Activated CD8-positive, alpha-beta T cell treated with anti-CD3 and anti-CD28 coated beads, Interleukin-2, amount 10 ng/mL, durations not matched to agents 7 days and 5 days (primary cell): ENCODE measurements around the gene ZSCAN9. TPM values are rescaled to one million over a fixed set of nuclear protein-coding genes. Genes with fewer than 3 reads are reported as not detected.

Source experiments
- ATAC-seq: fragments of 150-1000 bp; cut with Tn5 transposase; one replicate; pipeline ENCODE4 v1.10.0; 2021; ENCODE audit warnings: moderate library complexity
- CTCF ChIA-PET: fragments of 350-600 bp; sonication (Branson Sonifier 250); formaldehyde crosslinking; loops from one replicate; lab custom pipeline; 2021; ENCODE audit warnings: antibody characterized with exemption; lab: Charles Lee
- POLR2A ChIA-PET: fragments of 350-600 bp; sonication (Branson Sonifier 250); formaldehyde crosslinking; loops from one replicate; lab custom pipeline; 2021; ENCODE audit warnings: antibody characterized with exemption; lab: Charles Lee
- DNase-seq: peaks from one replicate; pipeline ENCODE4 v3.0.0-alpha.2; 2020
- H3K27ac Mint-ChIP-seq: one replicate; pipeline ENCODE4 v1.8.0; 2021; ENCODE audit warnings: mild to moderate bottlenecking, mixed read lengths
- H3K27me3 Mint-ChIP-seq: one replicate; pipeline ENCODE4 v1.8.0; 2021; ENCODE audit warnings: low read depth, mixed read lengths
- H3K36me3 Mint-ChIP-seq: one replicate; pipeline ENCODE4 v1.8.0; 2021; ENCODE audit warnings: low read depth, mixed read lengths
- H3K4me1 Mint-ChIP-seq: one replicate; pipeline ENCODE4 v1.8.0; 2021; ENCODE audit warnings: low read depth, mixed read lengths
- H3K4me3 Mint-ChIP-seq: one replicate; pipeline ENCODE4 v1.8.0; 2021; ENCODE audit warnings: mild to moderate bottlenecking, mixed read lengths
- H3K9me3 Mint-ChIP-seq: one replicate; pipeline ENCODE4 v1.8.0; 2022; ENCODE audit warnings: mixed read lengths; ENCODE audit not compliant: insufficient read depth
- total RNA-seq, 2 experiments: library from RNA; stranded (reverse); gene quantifications; one replicate each; pipeline ENCODE4 v1.2.3, GENCODE V29; 2021

Gene ZSCAN9
- total RNA-seq, 2 experiments from 2014 or later: 4.1 to 4.5 TPM

DNA sequence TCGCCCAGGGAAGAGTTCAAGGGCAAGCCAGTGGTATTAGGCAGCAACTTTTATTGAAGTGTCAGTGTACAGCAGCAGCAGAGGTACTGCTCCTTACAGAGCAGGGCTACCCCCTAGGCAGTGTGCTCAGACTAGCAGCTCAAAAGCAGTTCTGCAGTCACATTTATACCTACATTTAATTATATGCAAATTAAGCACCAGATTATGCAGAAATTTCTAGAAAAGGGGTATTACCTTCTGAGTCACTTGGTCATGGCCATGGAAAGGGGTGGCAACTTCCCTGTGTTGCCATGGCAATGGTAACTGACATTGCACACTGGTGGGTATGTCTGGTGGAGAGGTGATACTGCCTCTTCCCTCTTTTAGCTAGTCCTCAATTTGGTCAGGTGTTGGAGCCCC is 29.0 kb downstream of the ZSCAN9 start:
- peaks cover 5% of the 10 kb centered on the region for H3K9me3 Mint-ChIP-seq
- peaks cover 19% of the 10 kb centered on the region for H3K36me3 Mint-ChIP-seq
- ChIA-PET CTCF (interaction anchor here (1.3 to 3.1 kb wide), 4 partner anchors 9 to 102 kb away, joined by 3 to 17 read pairs (median 6); partner anchors contain the start of gene ZSCAN26), POLR2A (interaction anchor here (1.1 to 1.2 kb wide), 2 partner anchors 13 to 149 kb away, joined by 3 to 7 read pairs; partner anchors contain the start of gene ZSCAN26)
- ATAC-seq (no peak), DNase-seq (no peak)
- H3K4me1 Mint-ChIP-seq: peaks cover 38% of the 10 kb centered on the region
- H3K27ac Mint-ChIP-seq: no peak overlapping the region
- H3K27me3 Mint-ChIP-seq: peaks cover 4% of the 10 kb centered on the region
- no peak overlapping the region for H3K4me3 Mint-ChIP-seq

DNA sequence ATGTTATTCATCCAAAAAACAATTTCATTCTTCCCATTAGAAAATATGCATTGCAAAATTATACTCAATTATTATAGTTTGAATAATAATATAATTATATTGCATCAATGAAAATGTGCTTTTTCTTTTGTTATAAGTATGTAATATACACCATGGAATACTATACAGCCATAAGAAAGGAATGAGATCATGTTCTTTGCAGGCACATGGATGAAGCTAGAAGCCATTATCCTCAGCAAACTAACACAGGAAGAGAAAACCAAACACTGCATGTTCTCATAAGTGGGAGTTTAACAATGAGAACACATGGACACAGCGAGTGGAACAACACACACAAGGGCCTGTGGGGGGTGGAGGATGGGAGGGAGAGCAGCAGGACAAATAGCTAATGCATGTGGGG is 32.0 kb downstream of the ZSCAN9 start:
- POLR2A ChIA-PET: no interaction called here
- CTCF ChIA-PET: no interaction called here
- ATAC-seq (no peak), DNase-seq (no peak)
- Mint-ChIP-seq H3K4me1 (peaks cover 14% of the 10 kb centered on the region), H3K4me3 (no peak overlapping the region), H3K27ac (no peak overlapping the region), H3K36me3 (peaks cover 8% of the 10 kb centered on the region), H3K9me3 (peaks cover 5% of the 10 kb centered on the region), H3K27me3 (peaks cover 7% of the 10 kb centered on the region)

DNA sequence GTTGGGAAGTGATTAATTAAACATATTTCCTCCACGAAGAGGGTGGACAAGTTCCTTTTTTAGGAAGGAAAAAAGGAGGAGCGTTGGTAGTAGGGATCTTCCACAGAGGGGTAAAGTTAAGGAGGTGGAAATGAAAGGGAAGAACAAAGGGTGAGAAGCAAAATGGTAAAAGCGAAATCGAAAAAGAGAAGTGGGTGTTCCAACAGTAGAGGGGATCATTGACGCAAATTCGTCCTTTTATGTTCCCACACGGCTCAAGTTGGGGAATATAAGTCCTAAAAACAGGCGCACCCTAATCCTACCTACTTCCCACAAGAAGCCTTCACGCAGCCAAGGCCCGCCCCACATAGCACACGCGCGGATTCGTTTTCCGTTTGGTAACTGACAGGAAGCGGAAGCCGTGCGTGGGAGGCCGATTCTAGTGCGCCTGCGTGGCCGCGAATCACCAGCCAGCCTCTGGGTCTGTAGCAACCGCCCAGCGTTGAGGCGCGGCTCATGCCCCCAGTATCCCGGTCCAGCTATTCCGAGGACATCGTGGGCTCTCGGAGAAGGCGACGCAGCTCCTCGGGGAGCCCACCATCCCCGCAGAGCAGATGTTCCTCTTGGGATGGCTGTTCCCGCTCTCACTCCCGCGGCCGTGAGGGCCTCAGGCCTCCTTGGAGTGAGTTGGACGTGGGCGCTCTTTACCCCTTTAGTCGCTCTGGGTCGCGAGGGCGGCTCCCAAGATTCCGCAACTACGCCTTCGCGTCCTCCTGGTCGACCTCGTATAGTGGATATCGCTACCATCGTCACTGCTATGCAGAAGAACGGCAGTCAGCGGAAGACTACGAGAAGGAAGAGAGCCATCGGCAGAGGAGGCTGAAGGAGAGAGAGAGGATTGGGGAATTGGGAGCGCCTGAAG is 34.1 kb downstream of the ZSCAN9 start, which contains the start of gene NKAPL:
NKAPL (plus strand) TSS at position 421 of the 901 bp plus-strand sequence; CDS start at position 496, 75 bp downstream.
- Mint-ChIP-seq H3K4me3 (peak within 1 kb of the TSS; percentile 9), H3K27ac (peak within 1 kb of the TSS; percentile 26), H3K4me1 (peaks cover 8% of the 10 kb centered on the region), H3K36me3 (peaks cover 8% of the 10 kb centered on the region), H3K27me3 (peaks cover 15% of the 10 kb centered on the region), H3K9me3 (peaks cover 5% of the 10 kb centered on the region)
- DNase-seq: peak; percentile 57
- ChIA-PET CTCF (interaction anchor here (1.2 kb wide), 1 partner anchor 24 kb away, joined by 3 read pairs; no protein-coding TSS in a partner anchor), POLR2A (no interaction called here)
- ATAC-seq: peak; percentile 64

DNA sequence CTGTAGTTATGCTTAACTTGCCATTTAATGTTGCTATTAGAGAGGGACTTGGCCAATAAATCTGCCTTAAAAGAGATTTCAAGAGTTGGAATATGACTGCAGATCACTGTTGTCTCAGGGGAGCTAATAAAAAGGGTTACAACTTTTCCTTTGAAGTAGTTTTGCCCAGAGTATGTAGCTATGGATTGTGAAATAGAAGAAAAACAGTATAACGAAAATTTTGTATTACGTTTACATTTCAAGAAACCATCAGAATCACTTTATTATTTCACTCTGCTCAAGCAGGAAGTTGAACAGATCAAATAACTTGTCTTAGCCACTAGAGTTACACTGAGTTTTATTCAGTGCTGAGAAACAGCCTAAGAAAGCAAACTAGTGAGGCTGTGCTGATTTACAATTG is 38.8 kb downstream of the ZSCAN9 start:
- CTCF ChIA-PET: interaction anchor here (0.9 to 1.9 kb wide), 3 partner anchors 10 to 92 kb away, joined by 3 to 13 read pairs (median 5); partner anchors contain the start of gene ZKSCAN4
- Mint-ChIP-seq H3K4me1 (peaks cover 14% of the 10 kb centered on the region), H3K27me3 (peaks cover 12% of the 10 kb centered on the region), H3K4me3 (no peak overlapping the region), H3K27ac (no peak overlapping the region), H3K36me3 (peaks cover under 1% of the 10 kb centered on the region), H3K9me3 (no peaks in the 10 kb centered on the region)
- no peak for DNase-seq
- POLR2A ChIA-PET: interaction anchor here (1.0 kb wide), 1 partner anchor 12 kb away, joined by 3 read pairs; the partner anchor contains the start of gene ZKSCAN4
- ATAC-seq: no peak

DNA sequence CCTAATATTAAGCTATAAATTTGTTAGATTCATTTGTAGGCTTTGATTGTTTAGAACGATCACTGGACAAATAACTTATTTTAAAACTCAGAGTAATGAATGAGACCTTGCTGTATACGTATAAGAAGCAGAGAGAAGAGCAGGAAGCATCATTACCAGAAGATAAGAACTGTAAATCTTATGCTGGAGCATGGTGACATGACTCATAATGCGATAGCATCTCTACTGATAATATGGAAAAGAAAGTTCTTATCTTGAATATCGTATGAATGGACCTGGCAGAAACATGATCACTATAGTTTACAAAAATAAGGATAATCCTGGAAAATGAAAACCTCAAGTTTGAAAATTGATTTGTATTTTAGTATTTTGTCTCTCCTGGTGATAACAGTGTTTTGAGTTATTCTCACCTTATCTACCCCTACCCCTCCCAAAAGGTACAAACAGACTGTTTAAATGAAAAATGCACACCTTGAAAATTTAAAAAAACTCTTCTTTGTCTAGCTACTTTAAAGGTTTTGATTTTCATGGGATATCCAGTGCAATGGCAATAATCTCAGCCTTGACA is 39.8 kb downstream of the ZSCAN9 start:
- ATAC-seq (no peak), DNase-seq (no peak)
- peaks cover 12% of the 10 kb centered on the region for H3K27me3 Mint-ChIP-seq
- ChIA-PET POLR2A (interaction anchor here (0.6 to 4.0 kb wide), 2 partner anchors 13 to 18 kb away, joined by 3 to 27 read pairs; partner anchors contain the start of gene ZKSCAN4), CTCF (interaction anchor here (1.9 kb wide), 1 partner anchor 91 kb away, joined by 13 read pairs; no protein-coding TSS in a partner anchor)
- H3K27ac Mint-ChIP-seq: no peak overlapping the region
- H3K4me1 Mint-ChIP-seq: peaks cover 15% of the 10 kb centered on the region
- H3K9me3 Mint-ChIP-seq: no peaks in the 10 kb centered on the region
- peaks cover 5% of the 10 kb centered on the region for H3K36me3 Mint-ChIP-seq
- H3K4me3 Mint-ChIP-seq: no peak overlapping the region

- ChIA-PET POLR2A (interaction anchor here (0.9 to 4.0 kb wide), 12 partner anchors 13 to 373 kb away, joined by 3 to 27 read pairs (median 6); partner anchors contain the start of genes PGBD1, ZKSCAN3, ZKSCAN4 and ZKSCAN8), CTCF (interaction anchor here (0.7 to 3.1 kb wide), 10 partner anchors 14 to 162 kb away, joined by 3 to 20 read pairs (median 4); partner anchors contain the start of genes PGBD1, ZKSCAN3 and ZKSCAN4)
- ATAC-seq (no peak), DNase-seq (no peak)
- peaks cover 8% of the 10 kb centered on the region for H3K27me3 Mint-ChIP-seq
- no peak overlapping the region for H3K4me3 Mint-ChIP-seq
- H3K27ac Mint-ChIP-seq: no peak overlapping the region
- peaks cover 15% of the 10 kb centered on the region for H3K4me1 Mint-ChIP-seq
- peaks cover 6% of the 10 kb centered on the region for H3K36me3 Mint-ChIP-seq
- no peaks in the 10 kb centered on the region for H3K9me3 Mint-ChIP-seq
Measured at GRCh38 chr6:28266563-28266961, 41.5 kb downstream of the ZSCAN9 start.

- CTCF ChIA-PET: interaction anchor here (0.7 to 3.1 kb wide), 10 partner anchors 14 to 163 kb away, joined by 3 to 20 read pairs (median 4); partner anchors contain the start of genes PGBD1, ZKSCAN3 and ZKSCAN4
- no peak within 1 kb of the TSS for H3K27ac Mint-ChIP-seq
Measured at GRCh38 chr6:28266962-28267694, 42.1 kb downstream of the ZSCAN9 start, which contains the start of gene ZSCAN26. ZSCAN26 (plus strand) TSS chr6:28267143; CDS start chr6:28271920, 4,777 bp downstream.

DNA sequence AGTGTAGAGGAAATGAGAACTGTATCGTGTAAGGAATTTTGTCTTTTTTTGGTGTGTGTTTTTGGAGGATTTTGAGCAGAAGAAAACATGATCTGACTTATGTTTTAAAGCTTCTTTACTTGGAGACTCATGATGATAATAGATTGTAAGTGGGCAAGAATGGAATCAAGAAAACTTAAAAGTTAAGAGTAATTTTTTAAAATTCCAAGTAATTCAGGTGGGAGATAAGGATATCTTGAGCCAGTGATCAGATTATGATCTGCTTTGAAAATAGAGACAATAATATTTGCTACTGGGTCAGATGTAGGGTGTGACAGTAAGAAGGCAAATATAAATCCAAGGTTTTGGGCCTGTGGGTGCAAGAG is 42.6 kb downstream of the ZSCAN9 start:
- ATAC-seq: no peak
- Mint-ChIP-seq H3K9me3 (no peaks in the 10 kb centered on the region), H3K27me3 (peaks cover 4% of the 10 kb centered on the region), H3K27ac (no peak overlapping the region), H3K36me3 (peaks cover 14% of the 10 kb centered on the region), H3K4me3 (no peak overlapping the region), H3K4me1 (peaks cover 15% of the 10 kb centered on the region)
- CTCF ChIA-PET: interaction anchor here (1.2 to 3.1 kb wide), 7 partner anchors 15 to 163 kb away, joined by 3 to 20 read pairs (median 4); partner anchors contain the start of genes ZKSCAN3 and ZKSCAN4
- no peak for DNase-seq
- POLR2A ChIA-PET: interaction anchor here (0.8 to 4.0 kb wide), 10 partner anchors 14 to 373 kb away, joined by 3 to 27 read pairs (median 6); partner anchors contain the start of genes PGBD1, ZKSCAN4, ZKSCAN8 and ZSCAN31

More at GRCh38 chr6:28266962-28267694, 42.1 kb downstream of the ZSCAN9 start, which contains the start of gene ZSCAN26:
- H3K4me3 Mint-ChIP-seq: no peak within 1 kb of the TSS
- ATAC-seq: peak; percentile 98
- no peaks in the 10 kb centered on the region for H3K9me3 Mint-ChIP-seq
- POLR2A ChIA-PET: interaction anchor here (0.8 to 4.0 kb wide), 13 partner anchors 14 to 374 kb away, joined by 3 to 27 read pairs (median 6); partner anchors contain the start of genes PGBD1, ZKSCAN3, ZKSCAN4 and ZKSCAN8
- H3K4me1 Mint-ChIP-seq: peaks cover 15% of the 10 kb centered on the region
- H3K36me3 Mint-ChIP-seq: peaks cover 9% of the 10 kb centered on the region
- peak; percentile 92 for DNase-seq
- H3K27me3 Mint-ChIP-seq: peaks cover 8% of the 10 kb centered on the region

DNA sequence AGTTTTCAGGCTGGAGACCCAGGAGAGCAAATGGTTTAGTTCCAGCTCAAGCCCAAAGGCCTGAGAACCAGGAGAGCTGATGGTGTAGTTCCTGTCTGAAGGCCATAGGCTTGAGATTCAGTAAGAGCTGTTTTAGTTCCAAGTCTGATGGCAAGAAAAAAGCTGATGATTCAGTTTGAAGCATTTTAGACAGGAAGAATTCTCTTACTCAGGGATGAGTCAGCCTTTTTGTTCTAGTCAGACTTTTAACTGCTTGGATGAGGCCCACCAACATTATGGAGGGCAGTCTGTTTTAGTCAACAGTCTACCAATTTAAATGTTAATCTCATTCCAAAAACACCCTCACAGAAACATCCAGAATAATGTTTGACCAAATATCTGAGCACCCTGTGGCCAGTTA is 44.4 kb downstream of the ZSCAN9 start:
- Mint-ChIP-seq H3K4me1 (peaks cover 11% of the 10 kb centered on the region), H3K9me3 (no peaks in the 10 kb centered on the region), H3K4me3 (no peak overlapping the region), H3K27ac (no peak overlapping the region), H3K36me3 (peaks cover 27% of the 10 kb centered on the region), H3K27me3 (no peaks in the 10 kb centered on the region)
- DNase-seq (no peak), ATAC-seq (no peak)
- ChIA-PET POLR2A (no interaction called here), CTCF (no interaction called here)

- ChIA-PET POLR2A (no interaction called here), CTCF (interaction anchor here (2.4 kb wide), 1 partner anchor 81 kb away, joined by 8 read pairs; no protein-coding TSS in a partner anchor)
- DNase-seq: no peak
- no peak for ATAC-seq
- Mint-ChIP-seq H3K36me3 (peaks cover 45% of the 10 kb centered on the region), H3K4me1 (peaks cover 11% of the 10 kb centered on the region), H3K27me3 (peaks cover 3% of the 10 kb centered on the region), H3K9me3 (no peaks in the 10 kb centered on the region), H3K27ac (peak overlapping the region; percentile 9), H3K4me3 (peak overlapping the region; percentile 17)
Measured at GRCh38 chr6:28274888-28275287, 49.8 kb downstream of the ZSCAN9 start.
